KMS-11 (cell line): ENCODE results near the gene RMC1.

Experiments
- H2AFZ ChIP-seq: fragments of 200-600 bp; sonication (generic); 2 replicates; pipeline ENCODE4 v1.6.1; 2016; ENCODE audit warnings: antibody characterized with exemption, mixed run types, low read depth
- H3K27ac ChIP-seq: fragments of 200-600 bp; sonication (generic); 2 replicates; pipeline ENCODE4 v1.6.1; 2016; ENCODE audit warnings: mild to moderate bottlenecking, mixed run types
- H3K27me3 ChIP-seq: fragments of 200-600 bp; sonication (generic); 2 replicates; pipeline ENCODE4 v1.6.1; 2017; ENCODE audit warnings: mild to moderate bottlenecking, low read depth, mixed run types, moderate library complexity; ENCODE audit not compliant: insufficient read depth
- H3K36me3 ChIP-seq: fragments of 200-600 bp; sonication (generic); 2 replicates; pipeline ENCODE4 v1.6.1; 2017; ENCODE audit warnings: mild to moderate bottlenecking, mixed run types; ENCODE audit not compliant: insufficient read depth
- H3K4me1 ChIP-seq: fragments of 200-600 bp; sonication (generic); 2 replicates; pipeline ENCODE4 v1.6.1; 2016; ENCODE audit warnings: mild to moderate bottlenecking, low read depth, mixed run types; ENCODE audit not compliant: poor library complexity, severe bottlenecking
- H3K4me2 ChIP-seq: fragments of 200-600 bp; sonication (generic); 2 replicates; pipeline ENCODE4 v1.7.0; 2016; ENCODE audit warnings: mild to moderate bottlenecking, mixed run types
- H3K4me3 ChIP-seq: fragments of 200-600 bp; sonication (generic); IDR thresholded peaks from 2 replicates; pipeline ENCODE4 v1.6.1; 2017; ENCODE audit warnings: low read depth, low read length, mixed read lengths; ENCODE audit not compliant: insufficient read depth
- H3K79me2 ChIP-seq: fragments of 200-600 bp; sonication (generic); 2 replicates; pipeline ENCODE4 v1.6.1; 2016; ENCODE audit warnings: low read depth, mixed run types; ENCODE audit not compliant: insufficient read depth
- H3K9ac ChIP-seq: fragments of 200-600 bp; sonication (generic); 2 replicates; pipeline ENCODE4 v1.6.1; 2016; ENCODE audit warnings: mild to moderate bottlenecking, mixed run types
- H4K20me1 ChIP-seq: fragments of 200-600 bp; sonication (generic); 2 replicates; pipeline ENCODE4 v1.6.1; 2016; ENCODE audit warnings: mild to moderate bottlenecking, mixed run types; ENCODE audit not compliant: insufficient read depth
- TF ChIP-seq, protein P1 (sequence below): fragments of 200-600 bp; sonication (generic); conservative IDR thresholded peaks from 2 replicates; pipeline ENCODE4 v1.6.1; 2017; ENCODE audit warnings: low read depth, mild to moderate bottlenecking, antibody characterized with exemption, low read length, moderate library complexity, mixed read lengths

RMC1 gene

DNA sequence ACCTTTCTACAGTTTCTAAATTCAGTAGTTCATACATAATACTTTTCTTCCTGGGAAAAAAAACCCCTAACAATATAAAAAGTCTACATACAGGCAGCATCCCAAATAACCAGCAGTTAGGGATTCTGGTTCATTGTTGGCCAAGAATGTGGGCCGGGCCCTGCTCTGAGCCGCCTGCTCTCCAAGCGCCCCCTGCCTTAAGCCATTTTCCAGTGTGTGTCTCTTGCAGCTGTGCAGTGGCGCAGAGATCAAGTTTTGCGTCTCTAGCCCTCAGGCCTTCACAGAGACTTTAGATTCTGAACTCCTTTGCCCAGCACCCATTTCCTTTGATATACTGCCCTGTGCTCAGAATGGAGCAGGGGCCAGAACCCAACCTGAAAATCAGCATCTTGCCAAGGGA lies 32.9 kb downstream of the RMC1 start:
- Histone ChIP-seq H2AFZ (no peak overlapping the region), H3K79me2 (no peaks in the 10 kb centered on the region), H3K4me3 (no peak overlapping the region), H3K4me2 (no peak overlapping the region), H3K27me3 (no peaks in the 10 kb centered on the region), H3K9ac (no peak overlapping the region), H3K27ac (no peak overlapping the region), H3K4me1 (peaks cover 10% of the 10 kb centered on the region), H4K20me1 (no peaks in the 10 kb centered on the region), H3K36me3 (no peaks in the 10 kb centered on the region; the same call in 1 of the 2 replicates)
- TF ChIP-seq, protein P1, sequence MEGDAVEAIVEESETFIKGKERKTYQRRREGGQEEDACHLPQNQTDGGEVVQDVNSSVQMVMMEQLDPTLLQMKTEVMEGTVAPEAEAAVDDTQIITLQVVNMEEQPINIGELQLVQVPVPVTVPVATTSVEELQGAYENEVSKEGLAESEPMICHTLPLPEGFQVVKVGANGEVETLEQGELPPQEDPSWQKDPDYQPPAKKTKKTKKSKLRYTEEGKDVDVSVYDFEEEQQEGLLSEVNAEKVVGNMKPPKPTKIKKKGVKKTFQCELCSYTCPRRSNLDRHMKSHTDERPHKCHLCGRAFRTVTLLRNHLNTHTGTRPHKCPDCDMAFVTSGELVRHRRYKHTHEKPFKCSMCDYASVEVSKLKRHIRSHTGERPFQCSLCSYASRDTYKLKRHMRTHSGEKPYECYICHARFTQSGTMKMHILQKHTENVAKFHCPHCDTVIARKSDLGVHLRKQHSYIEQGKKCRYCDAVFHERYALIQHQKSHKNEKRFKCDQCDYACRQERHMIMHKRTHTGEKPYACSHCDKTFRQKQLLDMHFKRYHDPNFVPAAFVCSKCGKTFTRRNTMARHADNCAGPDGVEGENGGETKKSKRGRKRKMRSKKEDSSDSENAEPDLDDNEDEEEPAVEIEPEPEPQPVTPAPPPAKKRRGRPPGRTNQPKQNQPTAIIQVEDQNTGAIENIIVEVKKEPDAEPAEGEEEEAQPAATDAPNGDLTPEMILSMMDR: no peak

DNA sequence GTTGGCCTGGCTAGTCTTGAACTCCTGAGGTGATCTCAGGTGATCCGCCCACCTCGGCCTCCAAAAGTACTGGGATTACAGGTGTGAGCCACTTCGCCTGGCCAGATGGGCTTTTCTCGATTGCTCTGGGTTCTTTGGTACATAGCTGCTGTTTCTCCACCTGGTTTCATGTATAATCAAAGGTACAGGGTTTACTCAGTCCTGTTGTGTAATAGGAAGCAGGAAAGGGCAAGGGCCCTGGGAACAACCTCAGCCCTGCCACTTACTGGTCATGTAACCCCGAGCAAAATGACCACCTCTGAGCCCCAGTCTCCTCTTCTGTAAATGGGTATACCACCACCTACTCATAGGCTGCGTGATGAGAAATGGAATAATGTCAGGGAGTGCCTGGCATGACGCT lies 34.0 kb downstream of the RMC1 start:
- H3K27me3 ChIP-seq: no peaks in the 10 kb centered on the region
- H2AFZ ChIP-seq: no peak overlapping the region
- no peak overlapping the region for H3K9ac ChIP-seq
- no peak overlapping the region for H3K4me2 ChIP-seq
- H3K4me3 ChIP-seq: no peak overlapping the region
- no peaks in the 10 kb centered on the region for H3K79me2 ChIP-seq
- no peaks in the 10 kb centered on the region; the same call in 1 of the 2 replicates for H3K36me3 ChIP-seq
- H3K27ac ChIP-seq: no peak overlapping the region
- no peaks in the 10 kb centered on the region for H4K20me1 ChIP-seq
- H3K4me1 ChIP-seq: peaks cover 21% of the 10 kb centered on the region
- TF ChIP-seq, protein P1: no peak

DNA sequence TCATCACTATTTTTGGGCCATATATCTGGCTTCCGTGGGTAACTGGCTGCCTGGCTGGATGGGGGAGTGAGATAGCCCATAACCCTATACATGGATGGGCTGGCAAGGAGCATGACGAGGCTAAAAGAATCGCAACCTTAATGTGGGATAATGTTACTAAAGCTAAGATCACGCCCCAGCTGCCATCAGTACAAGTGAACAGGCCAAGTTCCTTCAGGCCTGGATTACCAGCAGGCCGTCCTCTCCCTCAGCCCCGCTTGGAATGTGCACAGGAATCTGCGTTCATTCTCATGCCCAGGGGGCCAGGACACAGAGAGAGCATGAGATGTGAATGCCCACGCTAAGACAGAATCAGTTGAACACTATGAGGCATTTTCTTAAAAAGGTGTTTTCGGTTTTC lies 34.7 kb downstream of the RMC1 start:
- Histone ChIP-seq H3K9ac (no peak overlapping the region), H3K36me3 (no peaks in the 10 kb centered on the region; the same call in 1 of the 2 replicates), H3K27ac (no peak overlapping the region), H3K79me2 (no peaks in the 10 kb centered on the region), H3K4me3 (no peak overlapping the region), H2AFZ (no peak overlapping the region), H3K27me3 (no peaks in the 10 kb centered on the region), H3K4me1 (peaks cover 28% of the 10 kb centered on the region), H3K4me2 (no peak overlapping the region), H4K20me1 (no peaks in the 10 kb centered on the region)
- TF ChIP-seq, protein P1: no peak

GRCh38 chr18:23538870-23539269 lies 35.6 kb downstream of the RMC1 start:
- H3K4me2 ChIP-seq: no peak overlapping the region
- H3K4me3 ChIP-seq: no peak overlapping the region
- no peaks in the 10 kb centered on the region for H4K20me1 ChIP-seq
- TF ChIP-seq, protein P1: no peak
- no peak overlapping the region for H2AFZ ChIP-seq
- no peak overlapping the region for H3K9ac ChIP-seq
- H3K36me3 ChIP-seq: no peaks in the 10 kb centered on the region; the same call in 1 of the 2 replicates
- no peaks in the 10 kb centered on the region for H3K27me3 ChIP-seq
- H3K79me2 ChIP-seq: no peaks in the 10 kb centered on the region
- H3K4me1 ChIP-seq: peaks cover 34% of the 10 kb centered on the region
- H3K27ac ChIP-seq: no peak overlapping the region

DNA sequence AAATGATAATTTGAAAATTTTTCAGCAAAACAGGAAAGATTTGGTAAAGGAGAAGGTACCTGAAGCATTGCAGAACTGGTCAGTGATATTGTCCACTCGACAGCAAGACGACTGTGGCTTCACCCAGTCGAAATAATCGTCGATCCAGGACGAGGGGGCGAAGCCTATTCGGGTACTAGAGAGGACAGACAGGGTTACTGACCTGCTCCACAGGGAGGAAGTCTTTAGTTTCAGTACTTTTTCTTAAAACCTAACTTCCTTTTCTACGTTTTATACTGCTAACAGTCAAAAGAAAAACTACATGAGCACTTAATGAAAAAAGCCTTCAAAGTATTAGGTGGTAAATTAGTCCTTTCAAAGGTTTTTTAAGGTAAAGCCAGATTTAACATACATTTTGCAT lies 36.0 kb downstream of the RMC1 start:
- Histone ChIP-seq H2AFZ (no peak overlapping the region), H3K27ac (no peak overlapping the region), H3K4me1 (peaks cover 34% of the 10 kb centered on the region), H3K4me3 (no peak overlapping the region), H3K79me2 (no peaks in the 10 kb centered on the region), H4K20me1 (no peaks in the 10 kb centered on the region), H3K36me3 (peaks cover 3% of the 10 kb centered on the region; the same call in 1 of the 2 replicates), H3K4me2 (no peak overlapping the region), H3K9ac (no peak overlapping the region), H3K27me3 (no peaks in the 10 kb centered on the region)
- TF ChIP-seq, protein P1: no peak
